Measurements from ENCODE around the gene INS. TPM values are rescaled to one million over a fixed set of nuclear protein-coding genes. Genes with fewer than 3 reads are reported as not detected.

The INS gene
- total and polyA plus RNA-seq, 3 donors from 2014 or later: not detected

DNA sequence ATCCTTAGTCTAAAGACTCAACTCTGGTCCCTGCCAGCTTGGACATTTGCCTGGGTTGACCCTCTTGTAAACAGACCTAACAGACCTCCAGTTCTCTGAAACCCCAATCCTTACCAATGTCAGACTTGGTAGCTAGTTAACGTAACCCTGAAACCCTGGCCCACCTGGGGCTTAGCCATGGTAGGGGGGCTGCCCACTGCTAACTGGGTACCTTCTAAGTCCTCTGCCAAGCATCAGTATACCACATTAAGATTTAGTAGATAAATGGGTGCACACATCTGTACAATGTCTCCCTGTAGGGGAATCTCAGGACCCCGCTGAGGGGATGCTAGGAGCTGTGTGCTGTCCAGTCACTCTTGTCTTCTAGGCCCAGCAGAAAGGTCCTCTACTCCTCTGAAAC lies 40.5 kb upstream of the INS start:
- Histone ChIP-seq H3K9me3 (no peaks in the 10 kb centered on the region), H3K4me3 (no peak overlapping the region), H3K36me3 (ENCODE audit: low read depth, missing control alignments) (no peaks in the 10 kb centered on the region), H3K4me1 (no peaks in the 10 kb centered on the region), H3K27ac (no peak overlapping the region), H3K27me3 (no peaks in the 10 kb centered on the region)
- intact Hi-C loops (cut with DNase I; ENCODE audit: low total_unique reads): no loop called here
- no peak for DNase-seq
- 56 to 85% methylated on average over 2 of the region's 2 CpGs for WGBS, 2 donors
- no peak for TF ChIP-seq POLR2A (IDR thresholded peaks at IDR 0.05)
- TF ChIP-seq, protein P1, sequence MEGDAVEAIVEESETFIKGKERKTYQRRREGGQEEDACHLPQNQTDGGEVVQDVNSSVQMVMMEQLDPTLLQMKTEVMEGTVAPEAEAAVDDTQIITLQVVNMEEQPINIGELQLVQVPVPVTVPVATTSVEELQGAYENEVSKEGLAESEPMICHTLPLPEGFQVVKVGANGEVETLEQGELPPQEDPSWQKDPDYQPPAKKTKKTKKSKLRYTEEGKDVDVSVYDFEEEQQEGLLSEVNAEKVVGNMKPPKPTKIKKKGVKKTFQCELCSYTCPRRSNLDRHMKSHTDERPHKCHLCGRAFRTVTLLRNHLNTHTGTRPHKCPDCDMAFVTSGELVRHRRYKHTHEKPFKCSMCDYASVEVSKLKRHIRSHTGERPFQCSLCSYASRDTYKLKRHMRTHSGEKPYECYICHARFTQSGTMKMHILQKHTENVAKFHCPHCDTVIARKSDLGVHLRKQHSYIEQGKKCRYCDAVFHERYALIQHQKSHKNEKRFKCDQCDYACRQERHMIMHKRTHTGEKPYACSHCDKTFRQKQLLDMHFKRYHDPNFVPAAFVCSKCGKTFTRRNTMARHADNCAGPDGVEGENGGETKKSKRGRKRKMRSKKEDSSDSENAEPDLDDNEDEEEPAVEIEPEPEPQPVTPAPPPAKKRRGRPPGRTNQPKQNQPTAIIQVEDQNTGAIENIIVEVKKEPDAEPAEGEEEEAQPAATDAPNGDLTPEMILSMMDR (IDR thresholded peaks at IDR 0.05): no peak

DNA sequence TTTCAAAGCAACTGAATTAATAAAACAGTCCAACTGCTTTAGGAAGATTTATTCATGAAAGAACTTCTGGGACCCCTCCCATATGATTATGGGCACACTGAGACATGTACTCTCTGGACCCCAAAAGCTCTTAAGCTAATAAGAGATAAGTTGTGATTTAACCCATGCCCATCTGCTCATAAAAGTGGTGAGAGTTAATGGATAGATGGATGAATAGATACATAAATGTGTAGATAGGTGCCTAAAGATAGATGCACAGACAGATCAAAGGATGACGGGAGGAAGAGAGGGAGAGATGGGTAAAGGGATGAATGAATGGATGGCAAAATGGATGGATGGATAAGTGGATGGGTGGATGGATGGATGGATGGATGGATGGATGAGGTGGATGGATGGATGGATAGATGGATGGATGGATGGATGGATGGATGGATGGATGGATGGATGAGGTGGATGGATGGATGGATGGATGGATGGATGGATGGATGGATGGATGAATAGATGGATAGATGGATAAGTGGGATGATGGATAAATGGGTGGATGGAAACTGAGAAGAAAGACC lies 40.0 kb upstream of the INS start:
- TF ChIP-seq, protein P1 (IDR thresholded peaks at IDR 0.05): no peak
- TF ChIP-seq POLR2A (IDR thresholded peaks at IDR 0.05): no peak
- 93 to 97% methylated on average over 1 of the region's 1 CpG for WGBS, 2 donors
- Histone ChIP-seq H3K9me3 (no peaks in the 10 kb centered on the region), H3K36me3 (ENCODE audit: low read depth, missing control alignments) (no peaks in the 10 kb centered on the region), H3K4me3 (no peak overlapping the region), H3K27me3 (no peaks in the 10 kb centered on the region), H3K4me1 (no peaks in the 10 kb centered on the region), H3K27ac (no peak overlapping the region)
- intact Hi-C loops (cut with DNase I; ENCODE audit: low total_unique reads): no loop called here
- DNase-seq: no peak

DNA sequence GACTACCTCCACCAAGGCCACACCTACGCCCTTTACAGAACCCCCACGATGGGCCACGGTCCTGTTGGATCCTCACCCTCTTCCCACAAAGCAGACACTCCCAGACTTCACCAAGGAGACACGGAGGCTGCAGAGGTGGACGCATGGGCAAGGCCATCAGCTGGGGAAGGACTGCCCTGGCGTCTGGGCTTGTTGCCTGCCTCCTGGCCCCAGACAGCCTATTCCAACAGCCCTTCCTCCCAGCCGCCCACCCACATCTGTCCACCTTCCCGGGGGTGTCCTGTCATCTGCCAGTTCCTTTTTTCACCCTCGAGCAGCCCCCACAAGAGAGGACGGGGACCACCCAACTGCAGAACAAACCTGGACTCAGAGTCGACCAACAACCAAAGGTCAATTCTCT lies 39.5 kb upstream of the INS start:
- intact Hi-C loops (cut with DNase I; ENCODE audit: low total_unique reads): no loop called here
- TF ChIP-seq POLR2A (IDR thresholded peaks at IDR 0.05): no peak
- TF ChIP-seq, protein P1 (IDR thresholded peaks at IDR 0.05): no peak
- no peak for DNase-seq
- Histone ChIP-seq H3K27ac (no peak overlapping the region), H3K36me3 (ENCODE audit: low read depth, missing control alignments) (no peaks in the 10 kb centered on the region), H3K4me1 (no peaks in the 10 kb centered on the region), H3K4me3 (no peak overlapping the region), H3K27me3 (no peaks in the 10 kb centered on the region), H3K9me3 (no peaks in the 10 kb centered on the region)
- 85% methylated on average over 11 of the region's 11 CpGs for WGBS, 2 donors

DNA sequence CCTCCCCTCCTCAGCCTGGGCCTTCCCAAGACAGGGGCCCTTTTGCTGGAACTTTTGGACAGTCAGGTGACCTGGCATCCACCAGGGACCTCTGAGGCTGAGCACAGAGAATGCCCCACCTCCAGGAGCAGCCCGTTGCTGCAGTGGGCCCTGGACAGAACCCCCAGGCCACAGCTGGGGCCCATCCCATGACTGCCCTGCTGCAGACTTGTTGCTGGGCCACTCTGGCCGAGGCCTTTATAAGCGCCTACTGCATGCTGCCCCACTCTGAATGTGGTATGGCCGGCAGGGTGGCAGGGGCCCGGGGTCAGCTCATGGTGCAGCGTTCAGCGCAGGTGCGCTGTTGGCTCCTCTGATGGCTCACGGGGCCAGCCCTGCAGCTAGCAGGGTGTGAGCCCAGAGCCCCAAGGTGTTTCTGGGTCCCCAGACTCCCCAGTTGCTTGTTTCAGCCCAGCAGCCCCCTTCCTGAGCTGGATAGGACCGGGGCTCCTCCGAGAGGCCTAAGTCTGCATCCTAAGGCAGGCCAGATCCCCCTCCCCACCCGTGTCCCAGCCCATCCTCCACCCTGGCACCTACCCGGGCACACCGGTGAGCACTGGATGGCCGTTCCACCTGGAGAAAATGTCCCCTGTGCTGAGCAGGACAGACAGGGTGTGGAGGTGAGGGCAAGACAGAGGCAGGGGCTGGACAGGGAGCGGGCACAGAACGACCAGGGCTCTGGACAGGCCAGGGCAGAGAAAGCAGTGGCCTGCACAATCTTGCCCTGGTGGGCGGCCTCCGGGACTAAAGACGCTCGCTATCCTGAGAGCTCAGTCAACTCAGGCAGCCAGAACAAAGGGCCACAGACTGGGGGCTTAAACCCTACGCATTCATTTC lies 38.7 kb upstream of the INS start:
- DNase-seq: no peak
- Histone ChIP-seq H3K4me3 (no peak overlapping the region), H3K27me3 (no peaks in the 10 kb centered on the region), H3K4me1 (no peaks in the 10 kb centered on the region), H3K36me3 (ENCODE audit: low read depth, missing control alignments) (no peaks in the 10 kb centered on the region), H3K9me3 (no peaks in the 10 kb centered on the region), H3K27ac (no peak overlapping the region)
- intact Hi-C loops (cut with DNase I; ENCODE audit: low total_unique reads): loop anchor here (5.0 kb wide), 2 partner anchors 98 to 223 kb away; no protein-coding TSS in a partner anchor
- WGBS, 2 donors: 90 to 100% methylated on average over 7 to 22 of the region's 22 CpGs
- no peak for TF ChIP-seq POLR2A (IDR thresholded peaks at IDR 0.05)
- TF ChIP-seq, protein P1 (IDR thresholded peaks at IDR 0.05): no peak
